ENCODE measurements around the gene PIK3R6.
"Not testable (repeated sequence)": the region's sequence is repeated elsewhere in the genome, so short reads cannot be mapped to it uniquely, and the experiment has no call there.

Gene PIK3R6

DNA sequence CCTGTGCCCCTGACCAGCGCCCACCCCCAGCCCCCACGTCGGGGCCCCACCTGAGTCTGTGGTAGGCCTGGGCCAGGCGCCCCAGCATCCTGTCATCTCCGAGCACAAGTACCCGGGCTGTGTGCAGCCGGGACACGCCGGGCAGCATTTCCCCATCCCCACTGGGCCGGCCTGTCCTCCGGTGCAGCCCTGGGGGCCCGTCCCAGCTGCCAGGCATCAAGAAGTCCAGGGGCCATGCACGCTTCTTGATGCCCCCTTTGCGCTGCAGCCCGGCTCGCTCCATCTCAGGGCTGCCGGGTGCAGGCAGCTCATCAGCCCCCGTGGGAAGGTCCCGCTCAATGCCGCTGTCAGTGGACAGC, 39.0 kb downstream of the PIK3R6 start:
- DNase-seq (ENCODE audit: low spot score) = no peak

DNA sequence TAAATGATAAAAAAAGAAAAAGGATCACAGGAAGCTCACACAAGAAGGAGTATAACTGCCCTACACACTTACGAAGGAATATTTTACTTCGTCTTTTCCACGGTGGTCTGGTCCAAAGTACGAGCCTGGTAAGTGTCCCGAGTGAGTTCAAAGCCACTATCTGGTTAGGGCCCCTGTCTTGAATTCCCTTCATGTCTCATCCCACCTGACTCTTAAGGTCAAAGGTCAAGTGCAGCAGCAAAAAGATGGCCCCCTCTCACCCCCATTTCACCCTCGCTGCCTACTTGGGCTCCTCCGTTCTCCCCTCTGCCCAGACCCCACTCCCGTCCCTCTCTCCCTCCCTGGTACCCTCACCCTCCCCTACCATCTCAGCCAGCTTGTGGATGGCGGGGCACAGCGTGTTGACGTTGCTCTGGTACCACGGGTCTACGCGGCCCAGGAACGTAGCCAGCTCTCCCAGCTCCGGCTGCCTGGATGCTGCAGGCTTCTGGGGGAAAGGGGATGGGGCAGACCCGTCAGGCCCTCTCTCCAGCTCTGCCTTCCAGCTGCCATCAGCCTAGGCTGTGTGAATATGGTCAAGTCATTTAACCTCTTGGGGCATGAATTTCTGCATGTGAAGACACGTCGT, 40.6 kb downstream of the PIK3R6 start:
- no peak for DNase-seq (ENCODE audit: low spot score)

DNA sequence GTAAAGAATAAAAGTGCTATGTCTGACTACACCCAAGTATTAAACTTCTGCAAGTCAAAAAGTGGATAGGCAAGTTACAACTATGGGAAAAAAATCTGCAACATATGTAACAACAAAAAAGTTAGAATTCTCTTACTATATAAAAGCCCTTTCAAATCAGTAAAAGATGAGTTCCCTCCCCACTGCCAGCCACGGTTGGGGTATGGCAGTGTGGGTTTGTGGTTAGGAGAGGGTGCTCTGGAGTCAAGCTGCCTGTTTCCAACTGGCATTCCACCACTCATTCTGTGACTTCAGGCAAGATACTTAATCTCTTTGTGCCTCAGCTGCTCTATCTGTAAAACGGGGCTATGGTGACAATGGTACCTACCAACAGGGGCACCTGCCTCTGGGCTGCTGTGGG, 41.7 kb downstream of the PIK3R6 start:
- DNase-seq (ENCODE audit: low spot score) = no peak

DNA sequence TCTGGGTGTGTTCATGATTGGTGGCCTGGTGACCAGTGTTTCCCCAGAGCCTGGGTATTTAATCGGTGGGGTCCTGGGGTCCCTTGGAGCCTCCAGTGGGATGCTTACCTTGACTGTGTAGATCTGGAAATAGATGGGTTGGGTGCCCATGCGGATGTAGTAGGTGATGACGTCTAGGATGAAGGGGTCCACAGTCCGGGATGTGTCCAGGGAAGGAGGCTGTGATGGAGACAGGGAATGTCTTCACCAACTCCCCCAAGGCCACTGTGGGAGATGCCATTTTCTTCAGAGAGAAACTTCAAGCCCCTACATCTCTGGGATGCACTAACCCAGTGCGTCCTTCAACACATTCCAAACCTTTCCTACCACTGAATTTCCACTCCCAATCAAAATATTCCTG, 44.2 kb downstream of the PIK3R6 start:
- DNase-seq (ENCODE audit: low spot score) = no peak

DNA sequence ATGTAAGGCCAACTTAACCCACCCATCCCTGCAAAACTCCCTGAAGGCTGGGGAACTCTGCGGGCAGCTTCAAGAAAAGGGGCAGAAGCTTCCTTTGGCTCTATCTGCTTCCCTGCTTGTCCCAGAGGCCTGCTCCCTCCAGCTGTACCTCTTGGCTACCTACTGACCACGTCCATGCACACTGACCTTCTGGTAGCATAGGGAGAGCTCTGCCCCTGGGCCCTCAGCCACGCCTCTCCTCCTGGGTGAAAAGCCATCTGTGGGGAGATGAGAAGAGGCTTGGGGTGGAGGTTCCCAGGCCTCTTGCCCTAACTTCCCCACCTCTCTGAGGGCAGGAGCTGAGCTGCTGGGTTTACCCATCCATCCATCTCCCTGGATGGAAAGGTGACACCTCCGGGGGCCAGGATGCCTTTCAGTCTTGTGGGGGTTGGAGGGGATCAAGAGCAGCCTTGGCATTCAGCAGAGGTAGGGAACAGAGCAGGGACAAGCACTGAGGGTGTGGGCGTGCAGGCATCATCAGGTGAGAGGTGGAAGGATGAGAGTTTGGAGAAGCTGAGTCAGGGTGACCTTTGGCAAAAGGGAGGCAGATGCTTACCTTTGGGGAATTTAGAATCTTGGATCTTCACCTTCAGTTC, 45.0 kb downstream of the PIK3R6 start:
- no peak for DNase-seq (ENCODE audit: low spot score)

DNA sequence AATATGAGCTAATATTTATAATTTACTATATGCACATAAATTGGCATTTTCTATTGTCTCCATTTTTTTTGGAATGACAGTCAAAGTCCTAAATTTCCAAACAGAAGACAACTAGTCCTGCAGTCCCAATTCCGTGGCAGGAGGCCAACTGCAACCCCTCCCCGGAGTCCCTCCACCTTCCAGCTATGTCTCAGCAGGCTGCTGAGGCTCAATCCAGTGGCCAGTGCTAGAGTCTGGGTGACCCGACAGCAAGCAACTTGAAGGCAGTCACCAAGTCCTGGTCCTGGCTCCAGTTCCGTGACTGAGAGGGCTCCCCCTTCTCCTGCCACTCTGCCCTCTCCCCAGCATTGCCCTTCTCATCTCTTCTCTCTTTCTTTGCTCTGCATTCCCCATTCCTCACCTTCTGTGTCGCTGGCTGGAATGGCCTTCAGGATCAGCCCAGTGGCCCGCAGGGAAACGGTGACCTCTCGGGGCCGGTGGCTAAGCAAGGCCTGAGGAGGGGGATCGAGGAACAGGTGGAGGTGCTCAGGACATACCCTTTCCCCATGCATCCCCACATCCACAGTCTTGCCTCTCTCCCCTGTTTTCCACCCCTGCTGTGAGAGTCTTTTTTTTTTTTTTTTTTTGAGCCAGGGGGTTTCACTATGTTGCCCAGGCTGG, 45.9 kb downstream of the PIK3R6 start:
- no peak for DNase-seq (ENCODE audit: low spot score)

DNA sequence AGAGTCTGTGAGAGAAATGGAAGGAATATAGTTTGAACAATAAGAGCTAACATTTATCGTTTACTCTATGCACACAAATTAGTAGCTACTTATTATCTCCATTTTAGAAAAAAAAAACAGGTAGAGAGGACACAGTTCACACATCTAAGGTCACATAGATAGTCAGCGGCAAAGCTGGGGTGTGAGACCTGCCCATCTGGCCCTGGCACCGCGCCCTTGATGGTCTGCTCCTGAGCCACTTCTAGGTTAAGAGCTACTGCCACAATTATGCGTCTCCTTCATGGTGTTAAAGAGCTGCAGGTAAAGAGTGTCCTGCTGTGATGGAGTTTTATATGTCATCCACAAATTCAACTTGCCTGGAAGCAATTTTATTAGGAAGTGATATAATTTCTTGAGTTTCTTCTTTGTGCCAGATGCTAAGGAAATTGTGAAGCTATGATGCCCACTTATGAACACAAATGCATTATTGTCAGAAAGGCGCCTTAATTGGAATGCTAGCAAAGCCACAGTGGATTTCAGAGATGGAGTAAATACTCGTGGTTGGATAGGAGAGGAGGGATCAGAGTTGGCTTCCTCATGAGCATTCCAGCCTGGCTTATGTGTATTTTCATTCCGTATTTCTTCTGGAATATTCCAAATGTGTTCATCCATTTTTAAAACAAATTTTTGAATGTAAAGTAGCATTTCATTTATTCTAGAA, 47.0 kb downstream of the PIK3R6 start:
- no peak for DNase-seq (ENCODE audit: low spot score)

DNA sequence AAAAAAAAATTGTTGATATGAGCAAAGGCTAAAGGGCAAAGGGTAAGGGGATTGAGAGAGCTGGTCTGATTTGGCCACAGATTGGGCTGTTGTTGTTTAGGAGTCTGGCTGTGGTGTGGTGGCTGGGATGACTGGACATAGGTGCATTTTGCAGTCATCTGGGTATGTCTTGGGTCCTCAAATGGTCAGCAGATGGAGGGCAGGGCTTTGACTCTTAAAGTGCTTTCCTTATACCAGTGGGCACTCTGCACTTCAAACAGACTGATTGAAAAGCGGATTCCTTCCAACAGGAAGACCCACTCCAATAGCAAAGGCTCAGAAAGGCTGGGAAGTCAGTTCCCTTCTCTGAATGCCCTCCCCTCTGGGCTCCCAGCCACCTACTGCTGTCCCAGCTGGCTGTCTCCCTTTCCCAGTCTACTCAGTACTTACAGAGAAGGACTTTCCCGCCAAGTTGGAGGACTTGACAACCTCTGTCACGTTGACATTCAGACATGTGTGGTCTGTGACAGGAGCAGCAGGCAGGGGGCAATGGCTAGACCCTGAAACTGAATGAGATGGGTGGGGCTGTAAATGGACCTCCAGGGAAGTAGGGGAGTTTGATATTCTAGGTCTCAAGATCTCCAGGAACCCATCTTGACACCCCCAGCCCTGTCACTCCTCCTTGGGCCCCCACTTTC, 48.7 kb downstream of the PIK3R6 start:
- no peak for DNase-seq (ENCODE audit: low spot score)

DNA sequence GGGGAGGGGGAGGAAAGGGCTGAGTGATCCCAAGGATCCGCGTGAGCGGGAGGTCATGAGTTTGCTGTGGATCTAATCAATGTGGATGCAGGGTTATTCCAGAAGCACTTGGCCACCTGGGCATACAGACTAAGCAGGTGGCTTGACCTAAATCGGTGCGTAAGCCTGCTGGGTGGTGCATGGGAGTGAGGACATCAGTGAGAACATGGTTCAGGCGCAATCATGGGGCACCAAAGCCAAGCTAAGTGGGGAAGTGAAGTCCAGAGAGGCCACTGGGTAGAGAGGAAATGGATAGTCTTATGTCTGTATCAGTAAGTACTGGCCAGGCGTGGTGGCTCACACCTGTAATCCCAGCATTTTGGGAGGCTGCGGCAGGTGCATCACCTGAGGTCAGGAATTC, 49.4 kb downstream of the PIK3R6 start:
- DNase-seq (ENCODE audit: low spot score) = no peak

DNA sequence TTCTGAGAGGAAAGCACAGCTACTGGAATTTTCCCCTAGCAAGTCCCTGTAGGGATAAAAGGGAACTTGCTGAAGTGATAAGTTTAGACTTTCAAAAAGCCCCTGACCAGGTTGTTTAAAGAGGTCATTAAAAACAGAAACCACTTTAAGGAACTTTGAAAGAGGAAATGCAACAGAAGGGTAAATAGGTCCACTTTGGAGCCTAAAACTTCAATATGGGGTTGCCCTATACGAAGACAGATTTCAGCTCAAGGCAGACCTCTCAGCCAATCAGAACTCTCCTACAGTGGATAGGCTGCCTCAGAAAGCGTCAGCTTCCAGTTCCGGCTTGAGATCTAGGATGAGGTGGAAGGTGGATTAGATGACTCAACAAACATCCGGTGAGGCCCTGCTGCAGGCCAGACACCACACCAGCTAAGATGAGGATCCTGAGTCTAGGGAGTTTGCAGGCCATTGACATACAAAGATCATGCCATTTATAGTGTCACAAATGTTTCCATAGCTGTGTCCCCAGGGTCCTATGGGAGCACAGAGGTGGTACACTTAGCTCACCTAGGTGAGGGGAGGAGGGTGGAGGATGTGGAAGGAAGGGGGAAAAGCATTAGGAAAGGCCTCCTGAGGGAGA, 60.4 kb downstream of the PIK3R6 start:
- peak; percentile 12 for DNase-seq (ENCODE audit: low spot score)

DNA sequence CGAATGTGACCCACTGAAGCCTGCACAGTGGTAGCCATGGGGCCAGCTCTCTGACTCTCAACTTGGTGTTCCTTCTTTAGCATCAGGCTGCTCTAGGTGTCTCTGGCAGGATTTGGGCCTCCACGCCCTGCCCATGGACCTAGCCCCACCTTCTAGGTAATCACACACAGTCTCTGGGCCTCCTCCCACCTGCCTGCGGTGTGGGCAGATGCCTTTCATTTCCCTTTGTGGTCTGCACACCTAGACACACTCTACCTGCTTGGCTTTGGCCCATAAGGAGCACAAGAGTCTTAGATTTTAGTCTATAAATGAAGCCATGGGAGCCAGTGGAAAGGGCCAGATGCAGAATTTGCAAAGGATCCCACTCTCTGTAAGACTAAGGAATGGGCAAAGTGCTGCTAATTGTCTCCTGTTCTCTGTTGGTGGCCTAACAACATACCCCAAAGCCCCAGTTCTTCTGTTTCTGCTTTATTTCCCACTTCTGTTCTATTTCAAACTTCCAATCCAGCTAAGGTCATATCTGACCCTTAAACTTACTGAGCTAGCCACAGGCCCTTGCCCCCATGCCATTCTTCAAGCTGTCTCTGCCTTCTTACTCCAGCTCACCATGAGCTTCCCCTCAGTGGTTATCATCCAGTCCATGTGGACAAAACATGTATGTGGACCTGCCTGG, 61.1 kb downstream of the PIK3R6 start:
- DNase-seq (ENCODE audit: low spot score) = no peak

DNA sequence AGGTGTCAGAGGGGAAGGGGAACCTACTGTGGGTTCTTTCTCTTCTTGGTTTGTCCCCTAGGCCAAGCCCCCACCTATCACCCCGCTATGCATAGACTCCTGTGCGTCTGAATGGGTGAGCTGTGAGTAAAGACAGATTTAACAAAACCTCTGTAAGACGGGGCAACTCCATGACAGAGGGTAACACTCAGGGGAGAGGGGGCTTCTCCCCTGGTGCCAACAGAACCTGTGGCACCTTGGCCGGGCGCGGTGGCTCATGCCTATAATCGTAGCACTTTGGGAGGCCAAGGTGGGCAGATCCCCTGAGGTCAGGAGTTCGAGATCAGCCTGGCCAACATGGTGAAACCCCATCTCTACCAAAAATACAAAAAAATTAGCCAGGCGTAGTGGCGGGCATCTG, 62.1 kb downstream of the PIK3R6 start:
- DNase-seq (ENCODE audit: low spot score) = not testable (repeated sequence)

DNA sequence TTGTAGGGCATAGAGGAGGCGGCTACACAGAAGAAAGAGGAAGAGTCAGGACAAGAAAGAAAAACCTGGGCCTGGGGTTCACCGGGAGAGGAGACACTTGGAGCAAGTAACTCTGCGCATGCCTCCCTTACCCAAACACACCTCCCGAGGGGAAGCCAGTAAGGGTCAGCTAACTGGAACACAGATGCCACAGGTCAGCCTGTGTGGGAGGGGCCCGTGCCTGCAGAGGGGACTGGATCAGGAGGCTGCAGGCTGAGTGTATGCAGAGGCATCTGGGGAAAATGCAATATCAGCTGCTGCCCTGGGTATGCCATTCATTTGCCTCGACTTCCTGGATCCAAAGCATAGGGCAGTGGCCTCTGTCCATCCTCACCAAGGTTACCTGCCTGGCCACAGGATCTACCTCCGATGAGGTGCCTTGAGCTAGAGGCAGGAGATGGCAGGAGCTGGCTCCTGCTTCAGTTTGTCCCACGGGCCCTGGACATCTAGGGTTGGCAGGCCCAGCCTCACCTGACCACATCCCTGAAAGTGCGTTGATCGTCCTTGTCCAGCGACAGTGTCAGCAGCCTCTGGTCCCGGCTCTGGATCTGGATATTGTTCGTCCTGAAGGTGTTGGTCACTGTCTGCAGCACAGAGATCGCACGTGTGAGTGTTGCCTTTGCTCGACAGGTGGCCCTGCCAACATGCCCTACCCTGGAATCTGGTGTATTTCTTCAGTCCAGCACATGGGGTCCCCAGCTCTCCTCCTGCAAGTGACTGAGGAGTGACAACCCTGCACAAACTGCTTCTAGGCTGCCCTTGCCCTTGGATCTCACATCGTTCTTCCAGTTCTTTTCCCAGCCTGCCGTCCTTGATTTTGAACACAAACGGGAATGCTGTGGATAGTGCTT, 63.7 kb downstream of the PIK3R6 start:
- DNase-seq (ENCODE audit: low spot score) = no peak

DNA sequence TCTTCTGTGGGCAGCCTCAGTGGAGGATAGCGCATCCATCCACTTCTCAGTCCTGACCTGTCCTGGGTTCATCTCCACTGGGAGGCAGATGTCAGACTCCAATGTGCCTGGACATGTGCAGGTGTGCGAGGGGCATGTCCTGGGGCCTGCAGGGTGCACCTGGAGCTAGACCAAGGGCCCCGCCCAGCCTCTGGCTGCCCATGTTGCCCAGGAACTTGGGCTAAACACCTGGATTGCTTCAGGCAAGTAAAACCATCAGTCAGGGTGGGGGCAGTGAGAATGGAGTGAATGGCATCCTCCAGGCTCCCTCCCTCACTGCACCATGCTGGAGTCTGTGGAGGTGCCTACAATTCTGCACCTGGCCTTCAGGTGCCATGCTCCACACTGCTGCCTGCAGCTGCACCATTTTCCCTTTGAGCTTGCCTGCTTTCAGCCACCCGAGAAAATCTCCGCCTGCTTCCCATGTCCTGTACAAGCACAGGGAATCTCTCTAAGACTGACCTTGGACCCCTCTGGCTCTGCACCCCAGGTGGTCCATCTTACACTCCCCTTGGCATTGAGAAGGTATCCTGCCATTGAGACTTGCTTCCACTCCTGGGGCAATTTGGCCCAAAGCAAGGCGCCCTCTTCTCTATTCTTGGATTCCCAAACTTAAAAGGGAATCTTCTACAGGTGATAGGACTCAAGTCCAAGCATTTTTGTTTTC, 66.2 kb downstream of the PIK3R6 start:
- DNase-seq (ENCODE audit: low spot score) = no peak

DNA sequence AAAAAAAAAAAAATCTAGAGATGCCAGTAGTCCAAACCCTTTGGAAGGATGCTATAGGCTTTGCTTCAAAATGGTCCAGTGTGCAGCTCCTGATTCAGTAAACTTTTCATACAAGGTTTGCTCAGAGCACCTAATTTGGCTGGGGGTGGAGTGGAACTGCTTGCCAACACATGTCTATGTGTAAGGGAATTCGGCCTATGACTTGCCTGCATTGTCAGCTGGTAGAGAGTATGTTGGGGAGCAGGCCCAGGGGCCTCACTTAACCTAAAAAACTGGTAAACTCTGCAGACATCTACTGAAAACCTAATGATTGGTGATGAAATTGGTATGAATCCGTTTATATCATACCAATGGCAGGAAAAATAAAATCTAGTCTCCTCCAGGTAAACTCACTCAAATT, 66.8 kb downstream of the PIK3R6 start:
- no peak for DNase-seq (ENCODE audit: low spot score)

DNA sequence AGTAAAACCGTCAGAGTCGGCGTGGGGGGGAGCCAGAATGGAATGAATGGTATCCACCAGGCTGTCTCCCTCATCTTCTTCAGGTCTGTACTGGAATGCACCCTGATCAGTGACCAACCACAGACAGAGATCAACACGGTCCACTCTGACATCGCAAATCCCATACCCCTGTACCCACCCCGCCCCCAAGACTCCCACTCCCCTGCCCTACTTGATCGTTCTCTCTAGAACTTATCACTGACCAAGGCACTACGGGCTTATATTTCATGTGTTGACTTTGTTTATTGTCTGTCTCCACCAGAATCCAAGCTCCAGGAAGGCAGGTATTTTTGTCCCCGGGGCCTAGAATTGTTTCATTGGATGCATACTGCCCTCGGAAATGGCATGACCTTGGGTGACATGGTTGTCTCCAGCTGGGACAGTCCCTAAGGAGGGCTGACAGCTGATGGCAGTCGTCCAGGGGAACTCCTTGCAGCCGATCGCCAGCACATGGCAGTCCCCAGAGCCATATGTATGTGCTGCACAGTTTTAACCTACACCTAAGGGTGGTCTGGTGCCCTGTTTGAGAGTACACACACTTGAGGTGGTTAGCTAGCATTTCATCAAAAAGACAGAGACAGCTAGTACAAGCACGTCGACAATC, 67.8 kb downstream of the PIK3R6 start:
- no peak for DNase-seq (ENCODE audit: low spot score)

DNA sequence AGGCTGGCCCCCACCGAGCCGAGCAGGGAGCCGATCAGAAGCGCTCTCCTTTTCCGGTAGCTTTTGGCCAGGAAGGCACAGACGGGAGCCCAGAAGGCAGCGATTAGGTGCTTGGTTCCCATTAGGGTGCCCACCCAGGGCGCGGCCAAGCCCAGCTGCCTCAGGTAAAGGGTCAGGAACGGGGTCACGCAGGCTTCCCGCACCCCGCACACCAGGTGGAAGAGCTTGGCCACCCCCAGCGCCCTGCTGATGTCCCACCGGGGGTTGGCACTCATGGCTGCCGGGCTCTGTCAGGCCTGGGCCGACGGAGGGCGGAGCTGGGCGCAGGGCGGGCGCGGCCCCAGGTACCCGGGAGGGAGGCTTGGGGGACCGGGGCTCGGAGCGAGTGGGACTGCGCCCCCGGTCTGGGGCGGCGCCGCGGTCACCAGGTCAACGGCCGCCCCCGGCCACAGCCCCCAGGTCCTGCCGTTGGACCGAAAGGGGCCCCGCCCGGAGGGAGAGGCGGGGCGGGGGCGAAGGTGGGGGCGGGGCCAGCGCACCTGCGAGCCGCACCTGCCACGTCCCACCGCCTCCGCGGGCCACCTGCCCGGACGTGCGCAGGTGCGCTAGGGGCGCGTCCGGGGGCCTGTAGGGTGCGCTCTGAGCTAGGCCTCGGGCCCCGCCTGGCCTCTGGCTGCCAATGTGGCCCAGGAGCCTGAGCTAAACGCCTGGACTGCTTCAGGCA, 68.5 kb downstream of the PIK3R6 start, which contains the start of gene MFSD6L:
TSS of gene MFSD6L (minus strand) at position 520 of the 724 bp plus-strand sequence. CDS start at position 275, 245 bp downstream.
- DNase-seq (ENCODE audit: low spot score) = no peak

DNA sequence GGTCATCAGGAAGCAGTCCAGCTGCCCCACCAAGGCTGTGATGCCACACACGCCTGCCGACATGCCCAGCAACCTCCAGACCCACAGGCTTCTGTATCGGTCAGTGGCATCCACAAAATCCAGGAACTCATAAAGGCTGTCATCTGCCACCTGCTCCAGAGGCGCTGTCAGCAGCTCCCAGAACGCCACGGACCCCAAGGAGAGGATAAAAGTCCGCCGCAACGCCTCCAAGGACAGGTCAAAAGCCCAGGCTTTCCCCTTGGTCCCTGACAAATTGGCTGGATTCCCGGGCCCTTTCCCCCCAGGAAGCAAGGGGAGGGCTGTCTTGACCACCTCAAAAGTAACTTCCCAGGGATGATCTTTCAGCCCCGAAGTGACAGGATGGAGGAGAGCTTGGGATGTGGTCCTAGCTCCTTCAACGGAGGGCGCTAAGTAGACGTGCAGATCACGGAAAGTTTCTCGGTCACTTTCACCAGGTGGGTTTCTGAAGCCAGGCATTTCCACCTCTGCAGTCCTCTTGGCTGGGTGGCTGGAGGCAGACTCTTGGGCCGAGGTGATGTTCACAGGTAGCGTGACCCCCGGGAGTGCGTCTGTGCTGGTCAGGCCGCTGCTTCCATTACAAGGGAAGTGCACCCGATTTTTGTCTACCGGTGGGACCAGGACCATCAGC, 69.2 kb downstream of the PIK3R6 start:
- DNase-seq (ENCODE audit: low spot score) = no peak
